GM18502 (cell line): ENCODE data around the gene SMG7.

Source experiments
- ATAC-seq: cut with Tn5 transposase; IDR thresholded peaks from one replicate; pipeline ENCODE4 v1.9.1; 2021; ENCODE audit warnings: mild to moderate bottlenecking; ENCODE audit not compliant: unreplicated experiment, poor library complexity

SMG7 gene

GRCh38 chr1:183466781-183467180 lies 5.5 kb upstream of the SMG7 start:
- ATAC-seq, result no peak

DNA sequence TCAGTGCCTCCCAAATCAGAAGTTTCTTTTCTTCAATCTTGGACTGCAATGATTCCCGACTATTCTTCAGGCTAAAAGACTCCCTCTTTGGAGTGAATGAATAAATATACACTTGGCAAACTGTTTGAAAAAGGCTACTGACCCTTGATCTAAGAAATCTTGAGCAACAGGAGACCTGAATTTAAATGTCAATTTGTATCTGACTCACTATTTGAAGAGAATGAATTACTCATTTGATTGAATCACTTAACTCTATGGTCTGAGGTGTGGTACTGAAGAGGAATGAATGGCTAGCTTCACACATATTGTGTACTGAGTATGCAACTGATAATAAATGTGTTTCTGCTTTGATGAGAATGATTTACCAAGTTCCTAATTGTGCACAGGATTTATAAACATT lies 4.6 kb upstream of the SMG7 start:
- ATAC-seq, result no peak

GRCh38 chr1:183470147-183470960 lies 1.9 kb upstream of the SMG7 start:
- ATAC-seq, result peak; percentile 41

- peak; percentile 32 for ATAC-seq
These were observed 1.1 kb upstream of the SMG7 start for GRCh38 chr1:183470961-183471742.

DNA sequence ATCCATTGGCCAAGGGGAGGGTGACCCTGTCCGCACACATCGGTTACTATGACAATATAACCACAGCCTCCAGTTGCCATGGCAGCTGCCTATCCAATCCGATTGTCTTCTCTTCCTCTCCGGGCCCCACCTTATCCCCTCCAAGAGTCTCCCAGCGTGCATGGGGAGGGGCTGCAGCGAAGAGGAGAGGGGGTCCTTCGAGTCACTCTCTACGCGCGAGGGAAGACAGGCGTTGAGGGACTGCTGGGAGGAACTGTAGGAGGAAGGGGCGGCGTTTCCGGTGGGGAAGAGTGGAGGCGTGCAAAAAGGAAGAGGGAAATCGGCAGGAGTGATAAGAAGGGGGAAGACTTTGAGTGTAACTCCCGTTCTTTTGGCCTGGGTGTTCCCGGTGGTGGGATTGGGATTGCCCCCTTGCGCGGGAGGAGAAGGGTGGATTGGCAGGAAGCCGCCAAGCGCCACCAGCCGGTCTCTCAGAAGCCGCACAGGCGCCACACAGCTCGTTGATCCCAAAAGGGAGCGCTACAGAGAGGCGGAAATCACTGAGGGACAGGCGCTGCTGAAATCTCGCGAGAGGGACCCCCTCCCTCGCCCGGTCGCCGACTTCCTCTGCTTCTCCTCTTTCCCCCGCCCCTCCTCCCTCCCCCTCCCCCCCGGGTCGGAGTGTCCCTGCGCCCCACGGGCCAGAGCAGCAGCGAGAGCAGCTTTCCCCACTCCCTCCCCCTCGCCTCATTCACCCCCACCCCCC lies 384 bp upstream of the SMG7 start:
- peak; percentile 52 for ATAC-seq

DNA sequence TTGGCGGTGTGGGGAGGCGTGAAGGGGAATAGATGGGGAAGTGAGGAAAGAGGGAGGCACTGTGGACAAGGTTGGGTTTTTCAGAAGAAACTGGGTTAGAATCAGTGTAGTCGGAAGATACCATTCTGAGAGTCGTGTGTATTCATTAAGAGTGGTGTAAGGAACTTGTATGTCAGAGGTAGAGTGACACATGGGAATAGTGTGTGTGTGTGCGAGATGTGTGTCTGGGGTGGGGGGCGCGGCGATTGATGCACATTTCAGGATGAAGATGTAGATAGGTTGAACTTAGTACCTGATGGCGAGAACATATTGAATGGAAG lies 878 bp downstream of the SMG7 start:
- no peak for ATAC-seq

DNA sequence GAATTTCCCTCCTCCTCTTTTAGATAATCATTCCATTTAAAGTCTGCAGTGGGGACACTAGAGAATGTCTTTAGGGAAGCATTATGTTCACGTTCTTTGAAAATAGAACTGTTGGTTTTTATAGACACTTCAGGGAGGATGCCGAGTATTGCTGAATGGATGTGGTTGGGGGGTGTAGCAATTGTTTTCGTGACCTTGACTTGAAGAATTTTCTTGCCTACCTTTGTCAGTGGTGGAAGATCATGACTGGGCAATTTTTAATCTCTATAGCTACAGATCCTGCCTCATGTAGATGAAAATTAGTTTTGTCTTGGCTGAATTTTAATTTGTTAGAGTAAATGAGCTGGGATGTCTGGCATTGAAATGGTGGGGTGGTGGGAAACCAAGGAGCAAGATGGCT lies 3.8 kb downstream of the SMG7 start:
- no peak for ATAC-seq

DNA sequence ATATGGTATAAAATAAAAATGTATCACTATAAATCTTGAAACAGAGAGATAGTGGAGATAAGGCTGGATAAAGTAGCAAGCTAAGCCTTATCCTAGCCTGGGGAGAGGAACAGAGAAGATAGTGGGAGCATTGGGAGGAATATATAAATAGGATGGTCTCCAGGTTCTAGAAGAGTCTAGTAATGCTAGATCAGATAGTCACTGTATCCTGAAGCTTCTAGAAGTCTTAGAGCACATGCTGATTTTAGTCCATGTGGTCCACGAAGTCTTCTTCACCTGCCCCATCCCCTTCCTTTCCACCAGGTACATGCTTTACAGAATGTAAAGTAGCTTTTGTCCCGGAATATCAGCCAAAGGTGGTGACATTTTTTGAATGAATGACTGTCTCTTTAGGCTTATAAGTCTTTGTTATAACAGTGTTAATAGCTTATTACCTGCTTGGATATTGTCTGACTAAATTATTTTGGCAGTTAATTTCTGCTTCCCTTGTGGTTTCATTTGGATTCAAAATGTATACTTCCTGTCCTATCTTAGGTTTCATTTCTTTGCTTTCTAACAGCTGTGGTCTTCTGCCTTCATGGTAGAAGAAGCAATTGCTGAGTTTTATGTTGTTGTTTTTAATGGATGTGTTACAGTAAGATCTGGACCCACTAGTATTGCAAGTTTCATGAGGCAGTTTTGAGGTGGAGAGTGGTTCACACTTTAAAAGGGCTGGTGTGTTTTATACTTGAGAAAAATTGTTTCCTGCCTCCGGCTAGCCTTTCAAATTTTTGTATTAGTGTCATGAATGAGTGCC lies 5.9 kb downstream of the SMG7 start:
- ATAC-seq, result peak; percentile 60

DNA sequence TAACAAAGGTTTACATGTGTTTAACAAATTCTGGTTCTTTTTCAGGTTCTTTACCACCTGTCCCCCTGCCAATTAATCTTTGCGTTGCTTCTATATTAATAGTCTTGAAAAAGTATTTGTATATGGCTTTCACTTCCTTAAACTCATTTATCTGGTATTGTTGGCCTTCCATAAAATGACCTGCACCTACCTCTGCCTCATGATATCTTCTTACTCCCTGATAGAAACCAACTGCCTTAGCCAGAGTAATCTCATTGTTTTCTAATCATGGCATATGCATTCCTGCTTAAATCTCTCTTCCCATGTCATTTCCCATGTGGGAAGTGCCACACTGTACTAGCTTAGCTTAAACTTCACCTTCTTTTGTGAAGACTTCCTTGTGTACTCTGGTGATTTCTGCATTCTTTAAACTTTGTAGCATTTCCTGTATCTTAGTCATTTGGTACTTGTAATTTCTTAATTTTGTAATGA lies 8.7 kb downstream of the SMG7 start:
- peak; percentile 77 for ATAC-seq

- ATAC-seq, result no peak
These were observed 10.9 kb downstream of the SMG7 start for GRCh38 chr1:183483224-183483623.

DNA sequence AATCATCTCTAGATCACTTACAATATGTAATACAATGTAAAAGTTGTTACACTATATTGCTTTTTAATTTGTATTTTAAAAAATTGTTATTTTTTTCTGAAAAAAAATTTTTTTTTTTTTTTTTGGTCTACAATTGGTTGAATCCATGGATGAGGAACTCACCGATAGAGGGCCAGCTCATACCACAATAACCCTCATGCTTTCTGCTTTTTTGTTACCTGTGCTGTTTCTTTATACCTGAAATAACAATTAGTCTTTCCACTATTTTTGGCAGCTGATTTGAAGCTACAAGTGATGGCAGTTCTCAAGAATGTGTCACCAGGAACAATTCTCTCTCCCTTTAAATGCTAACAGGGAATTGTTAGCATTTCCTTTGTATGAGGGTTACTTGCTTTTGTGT lies 12.0 kb downstream of the SMG7 start:
- ATAC-seq, result no peak

DNA sequence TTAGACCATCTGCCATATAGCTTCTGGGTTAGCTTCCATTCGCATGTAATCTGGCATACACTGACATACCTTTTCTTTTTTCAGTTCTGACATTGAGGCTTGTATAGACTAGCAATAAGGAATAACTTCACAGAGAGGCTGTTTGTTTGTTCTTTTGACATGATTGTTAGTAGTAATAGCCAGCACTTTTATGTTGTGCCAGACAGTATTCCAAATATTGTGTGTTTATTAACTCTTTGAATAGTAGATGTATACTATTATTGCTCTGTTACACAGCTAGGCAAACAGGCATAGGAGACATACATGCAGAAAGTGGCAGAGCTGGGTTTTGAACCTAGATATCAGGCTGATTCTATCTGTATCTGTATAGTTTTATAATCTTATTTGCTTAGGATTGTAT lies 12.6 kb downstream of the SMG7 start:
- ATAC-seq, result no peak

- no peak for ATAC-seq
These were observed 15.6 kb downstream of the SMG7 start for GRCh38 chr1:183487674-183488442.

DNA sequence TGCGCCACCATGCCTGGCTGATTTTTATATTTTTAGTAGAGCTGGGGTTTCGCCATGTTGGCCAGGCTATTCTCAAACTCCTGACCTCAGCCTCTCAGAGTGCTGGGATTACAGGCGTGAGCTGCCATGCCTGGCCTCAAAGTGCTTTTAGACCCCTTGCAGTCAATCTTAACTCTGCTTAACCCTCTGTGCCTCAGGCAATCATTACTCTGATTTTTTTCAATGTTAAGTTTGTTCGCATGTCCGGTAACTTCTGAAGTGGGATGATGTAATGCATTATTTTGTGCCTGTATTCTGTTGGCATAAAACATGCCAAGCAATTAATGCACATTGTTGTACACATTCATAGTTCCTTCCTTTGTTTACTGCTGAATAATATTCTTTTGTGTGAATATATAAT lies 18.6 kb downstream of the SMG7 start:
- ATAC-seq, result no peak

DNA sequence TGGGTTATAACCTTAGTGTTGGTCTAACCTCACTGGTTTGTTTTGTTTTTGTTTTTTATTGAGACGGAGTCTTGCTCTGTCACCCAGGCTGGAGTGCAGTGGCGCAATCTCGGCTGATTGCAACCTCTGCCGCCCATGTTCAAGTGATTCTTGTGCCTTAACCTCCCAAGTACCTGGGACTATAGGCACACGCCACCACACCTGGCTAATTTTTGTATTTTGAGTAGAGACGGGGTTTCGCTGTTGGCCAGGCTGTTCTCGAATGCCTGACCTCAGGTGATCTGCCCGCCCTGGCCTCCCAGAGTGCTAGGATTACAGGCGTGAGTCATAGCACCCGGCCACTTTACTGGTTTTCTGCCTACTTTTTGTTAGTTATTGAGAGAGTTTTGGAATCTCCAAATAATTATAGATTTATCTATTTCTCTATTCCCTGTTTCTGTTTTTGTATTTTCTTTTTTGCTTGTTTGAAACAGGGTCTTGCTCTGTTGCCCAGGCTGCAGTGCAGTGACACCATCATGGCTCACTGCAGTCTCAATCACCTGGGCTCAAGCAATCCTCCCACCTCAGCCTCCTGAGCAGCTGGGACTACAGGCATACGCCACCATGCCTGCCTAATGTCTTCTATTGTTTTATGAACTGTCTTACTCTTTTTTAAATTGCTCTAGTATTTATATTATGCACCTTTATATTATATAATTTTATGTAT lies 21.4 kb downstream of the SMG7 start:
- no peak for ATAC-seq

GRCh38 chr1:183495420-183495819 lies 23.1 kb downstream of the SMG7 start:
- no peak for ATAC-seq

GRCh38 chr1:183497218-183497617 lies 24.9 kb downstream of the SMG7 start:
- ATAC-seq, result no peak

GRCh38 chr1:183498342-183498991 lies 26.2 kb downstream of the SMG7 start:
- ATAC-seq, result no peak
